Hindlimb muscle (tissue), 1 donor: ENCODE data around the gene USP12. TPM values are rescaled to one million over a fixed set of nuclear protein-coding genes. Genes with fewer than 3 reads are reported as not detected.

Source experiments
- DNase-seq: peaks from one replicate; pipeline ENCODE4 v3.0.0-alpha.2; 2013
- polyA plus RNA-seq: library from polyadenylated mRNA; unstranded; fragments of 120-200 nt; gene quantifications from one replicate; pipeline ENCODE4 v1.2.1, GENCODE V29; 2013; ENCODE audit not compliant: insufficient read length

USP12 gene
- polyA plus RNA-seq, 1 donor, result 21.9 TPM

DNA sequence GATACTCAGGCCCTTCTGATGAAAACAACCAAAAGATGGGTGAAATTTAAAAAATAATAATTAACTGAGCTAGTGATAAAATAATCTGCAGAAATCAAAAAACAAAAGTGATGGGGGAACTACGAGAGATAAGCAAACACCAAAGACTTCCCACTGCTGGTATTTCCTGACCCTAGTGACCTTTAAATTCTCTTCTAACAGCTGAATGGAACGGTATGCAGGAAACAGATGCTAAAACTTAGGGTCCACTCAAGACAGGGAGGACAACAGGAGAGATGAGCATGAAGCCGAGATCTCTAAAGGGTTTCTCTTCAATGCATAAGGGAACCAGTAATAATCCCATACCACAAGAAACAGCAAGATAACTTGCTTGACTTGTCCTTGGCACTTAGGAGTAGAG lies 50.8 kb downstream of the USP12 start:
- DNase-seq, result no peak

DNA sequence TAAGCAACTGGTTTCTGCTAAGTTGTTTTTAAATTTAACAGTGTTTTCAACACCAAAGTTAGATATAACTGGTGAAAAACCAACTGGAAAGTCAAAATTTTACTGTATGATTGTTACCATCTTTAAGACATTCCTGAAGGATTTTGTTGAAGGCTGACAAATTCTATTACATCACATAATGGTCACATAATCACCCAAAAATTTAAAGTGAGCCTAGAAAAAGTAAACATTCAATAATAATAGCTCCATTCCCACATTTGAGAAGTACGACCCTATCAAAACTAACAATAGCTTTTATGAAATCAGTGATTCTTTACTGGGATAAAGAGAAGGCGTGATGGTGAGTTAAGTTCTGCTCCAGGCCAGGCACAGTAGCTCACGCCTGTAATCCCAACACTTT lies 51.6 kb downstream of the USP12 start:
- no peak for DNase-seq

DNA sequence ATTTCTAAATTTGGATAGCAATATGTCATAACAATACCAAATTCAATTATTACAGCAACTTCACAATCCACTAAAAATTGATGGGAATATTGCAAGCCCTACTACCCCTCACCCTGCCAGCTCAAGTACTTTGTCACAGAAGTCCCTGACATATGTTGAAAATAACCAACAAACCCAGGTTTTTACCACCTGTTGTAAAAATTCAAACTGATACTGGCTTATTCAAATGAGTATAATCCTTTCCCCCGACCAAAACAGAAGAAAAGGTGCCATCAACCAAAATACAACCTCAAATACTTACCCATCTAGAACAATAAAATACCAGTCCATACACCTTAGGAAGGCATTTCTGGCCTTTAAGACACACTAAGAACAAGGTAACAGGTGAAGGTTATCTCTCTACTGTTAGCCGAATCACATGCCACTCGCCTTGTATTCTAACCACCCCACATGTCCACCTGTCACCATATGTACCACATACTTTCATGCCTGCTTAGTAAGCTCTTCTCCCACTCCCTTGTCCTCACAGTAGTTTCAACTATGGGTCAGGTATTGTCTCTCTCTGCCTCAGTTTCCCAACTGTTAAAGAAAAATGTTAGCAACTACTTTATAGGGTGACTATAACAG lies 53.1 kb downstream of the USP12 start:
- no peak for DNase-seq

DNA sequence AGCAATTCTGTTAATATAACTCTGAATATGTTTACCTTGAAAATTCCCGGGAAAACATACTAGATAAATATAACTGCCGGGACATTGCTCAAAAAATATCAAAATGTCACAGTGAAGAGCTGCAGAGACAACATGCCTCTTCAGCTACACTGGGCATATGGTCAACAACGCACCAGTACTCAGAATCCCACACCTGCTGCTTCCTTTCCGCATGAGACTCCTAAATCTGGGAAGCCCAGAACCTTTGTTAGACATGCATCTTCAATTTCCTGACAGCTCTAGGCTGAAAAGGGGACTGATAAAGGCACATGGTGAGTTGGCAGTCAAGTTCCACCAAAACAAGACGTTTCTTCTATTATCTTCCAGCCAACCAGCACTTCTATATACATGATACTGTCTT lies 53.7 kb downstream of the USP12 start:
- DNase-seq, result no peak

DNA sequence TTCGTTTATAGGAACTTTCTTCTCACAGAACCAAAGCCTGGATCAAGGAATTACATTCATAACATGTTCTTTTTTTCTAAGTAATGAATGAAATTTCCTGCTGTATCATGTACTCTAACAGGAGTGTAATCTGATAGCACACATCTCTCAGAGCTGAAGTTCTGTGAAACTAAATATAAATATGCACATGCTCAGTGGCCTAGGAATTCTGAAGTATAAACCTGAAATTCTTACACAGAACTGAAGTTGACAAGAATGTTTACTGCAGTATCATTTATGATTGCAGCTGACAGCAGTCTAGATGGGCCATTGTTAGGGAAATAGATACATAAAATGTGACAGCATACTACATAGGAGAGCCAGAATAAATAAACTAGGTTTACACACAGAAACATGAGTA lies 54.5 kb downstream of the USP12 start:
- no peak for DNase-seq

DNA sequence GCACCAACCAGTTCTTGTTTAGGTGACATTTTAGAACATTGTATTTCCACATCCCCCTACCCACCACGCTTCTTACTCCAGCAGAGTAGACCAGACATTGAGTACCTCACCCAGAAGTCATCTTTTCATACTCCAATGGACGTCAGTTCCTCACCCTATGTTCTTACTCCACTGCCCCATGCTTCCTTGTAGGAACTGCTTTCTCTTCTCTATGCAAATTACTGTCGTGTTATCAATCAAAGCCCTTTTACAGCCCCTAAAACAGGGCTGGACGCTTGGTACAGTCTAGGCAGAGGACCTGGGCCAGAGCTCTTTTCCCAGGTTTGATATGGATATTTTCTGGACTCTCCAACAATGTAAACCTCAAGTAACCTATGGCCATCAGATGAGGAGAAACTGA lies 58.2 kb downstream of the USP12 start:
- no peak for DNase-seq

DNA sequence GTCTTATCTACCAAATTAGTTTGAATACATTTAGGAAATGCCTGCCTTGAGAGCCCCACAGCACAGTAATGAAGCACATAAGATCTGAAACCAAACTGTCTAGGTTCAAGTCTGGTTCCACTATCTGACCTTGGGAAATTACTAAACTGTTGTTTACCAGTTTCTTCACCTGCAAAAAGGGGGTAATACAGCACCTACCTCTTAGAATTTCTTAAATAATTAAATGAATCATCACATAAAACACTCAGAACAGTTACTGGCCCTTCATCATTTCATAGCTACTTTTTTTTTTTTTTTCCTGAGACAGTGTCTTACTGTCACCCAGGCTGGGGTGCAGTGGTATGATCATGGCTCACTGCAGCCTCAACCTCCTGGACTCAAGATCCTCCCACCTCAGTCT lies 59.6 kb downstream of the USP12 start:
- no peak for DNase-seq

DNA sequence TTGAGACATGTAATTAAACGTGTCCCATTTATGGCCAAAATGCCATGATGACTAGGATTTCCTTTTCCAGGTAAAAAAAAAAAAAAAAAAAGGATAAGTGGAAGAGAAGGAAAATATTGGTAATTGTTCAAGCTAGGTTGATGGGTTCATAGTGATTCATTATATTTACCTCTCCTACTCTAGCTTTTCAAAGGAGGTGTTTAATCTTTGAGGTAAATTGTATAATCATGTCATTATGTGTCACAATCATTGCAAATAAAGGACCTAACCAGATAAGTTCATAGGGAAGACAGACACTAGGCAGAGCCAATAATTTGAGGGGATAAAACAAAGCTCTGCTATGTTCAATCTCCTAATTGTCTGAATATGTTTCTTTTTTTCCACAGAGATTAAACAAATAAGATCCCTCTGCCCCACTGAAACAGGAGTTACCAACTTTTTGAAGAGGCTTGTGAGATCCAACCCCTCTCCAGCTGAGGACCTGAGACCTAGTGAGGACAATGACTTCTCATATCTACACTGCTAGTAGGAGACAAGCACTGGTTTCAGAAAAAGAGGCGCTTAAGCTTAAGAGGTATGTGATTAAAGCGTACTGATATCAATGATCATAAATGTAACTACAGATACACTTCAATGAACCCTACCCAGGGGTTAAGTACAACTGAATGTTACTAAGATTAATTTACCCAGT lies 61.4 kb downstream of the USP12 start:
- no peak for DNase-seq

DNA sequence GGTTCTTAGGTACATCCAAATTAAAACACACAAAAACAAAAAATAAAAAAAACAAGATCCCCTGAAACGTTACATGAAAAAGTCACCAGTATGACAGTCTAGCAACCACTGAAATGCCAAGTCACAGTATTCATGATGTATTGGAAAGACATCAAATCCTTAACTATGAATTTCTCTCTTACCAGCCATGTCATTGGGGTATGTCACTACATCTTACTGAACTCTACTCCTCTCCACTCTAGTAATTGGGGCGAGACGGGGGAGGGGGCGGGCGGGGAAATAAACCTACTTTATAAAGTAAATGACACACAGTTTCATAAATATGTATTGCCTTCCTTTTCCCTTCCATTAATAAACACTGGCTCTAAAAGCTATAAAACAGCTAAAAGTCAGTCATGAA lies 65.5 kb downstream of the USP12 start:
- DNase-seq, result no peak

DNA sequence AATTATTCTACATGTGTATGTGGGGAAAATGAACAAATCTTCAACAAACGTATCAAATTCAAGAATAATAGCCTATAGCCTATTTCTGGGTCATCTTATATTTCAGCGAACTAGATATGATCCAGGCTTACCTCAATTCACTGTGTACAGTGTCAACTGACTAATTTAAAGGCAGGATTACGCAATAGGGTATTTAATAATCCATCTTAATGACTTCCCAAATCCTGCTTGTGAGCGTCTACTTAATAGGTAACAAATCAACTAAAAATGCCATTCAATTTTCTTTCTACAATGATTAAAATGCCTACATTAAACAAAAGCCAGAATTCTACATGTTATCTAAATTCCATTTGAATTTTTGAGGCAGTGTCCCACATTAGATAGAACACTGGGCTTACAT lies 67.0 kb downstream of the USP12 start:
- DNase-seq, result no peak

DNA sequence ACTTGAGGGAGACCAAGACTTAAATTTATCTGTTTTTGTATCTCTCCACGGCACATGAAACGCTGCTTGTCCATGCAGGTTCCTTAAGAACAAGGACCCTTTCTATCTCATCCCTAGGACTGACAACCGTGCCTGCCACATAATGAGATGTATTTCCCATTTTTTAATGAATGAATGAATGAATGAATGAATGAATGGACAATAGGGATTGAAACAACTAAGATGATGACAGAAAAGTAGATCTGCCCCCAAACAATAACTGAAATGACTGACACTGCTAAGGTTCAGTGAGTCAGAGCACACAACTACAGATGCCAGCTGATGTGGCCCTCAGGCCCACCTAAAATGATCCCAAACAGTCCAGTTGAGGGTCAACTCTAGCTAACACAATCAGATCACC lies 69.8 kb downstream of the USP12 start:
- no peak for DNase-seq

DNA sequence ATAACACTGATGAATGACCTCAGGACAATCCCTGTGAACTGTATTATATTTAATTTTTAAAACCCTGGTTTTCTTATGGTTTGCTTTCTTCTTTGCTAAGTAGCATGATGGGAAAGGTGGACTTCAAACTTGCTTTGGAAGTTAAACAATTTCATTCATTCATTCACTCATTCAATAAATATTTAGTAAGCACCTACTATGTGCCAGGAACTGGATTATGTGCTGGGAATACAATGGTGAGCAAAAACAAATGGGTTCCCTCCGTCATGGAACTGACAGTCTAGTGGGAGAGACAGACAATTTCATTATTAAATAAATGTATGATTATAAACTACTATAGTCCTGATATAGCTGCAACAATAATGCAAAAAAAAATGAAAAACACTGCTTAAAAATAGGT lies 70.3 kb downstream of the USP12 start:
- DNase-seq, result no peak

DNA sequence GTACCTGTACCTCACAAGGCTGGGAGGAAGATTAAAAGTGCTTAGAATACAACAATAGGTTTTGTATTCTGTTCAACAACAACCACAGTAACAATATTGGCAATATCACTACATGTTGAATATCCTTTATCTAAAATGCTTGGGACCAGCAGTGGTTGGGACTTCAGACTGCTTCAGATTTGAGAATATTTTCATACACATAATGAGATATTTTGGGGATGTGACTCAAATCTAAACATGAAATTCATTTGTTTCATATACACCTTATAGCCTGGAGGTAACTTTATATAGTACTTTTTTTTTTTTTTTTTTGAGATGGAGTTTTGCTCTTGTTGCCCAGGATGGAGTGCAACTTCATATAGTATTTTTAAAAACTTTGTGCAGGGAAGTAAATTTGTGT lies 73.9 kb downstream of the USP12 start:
- no peak for DNase-seq

DNA sequence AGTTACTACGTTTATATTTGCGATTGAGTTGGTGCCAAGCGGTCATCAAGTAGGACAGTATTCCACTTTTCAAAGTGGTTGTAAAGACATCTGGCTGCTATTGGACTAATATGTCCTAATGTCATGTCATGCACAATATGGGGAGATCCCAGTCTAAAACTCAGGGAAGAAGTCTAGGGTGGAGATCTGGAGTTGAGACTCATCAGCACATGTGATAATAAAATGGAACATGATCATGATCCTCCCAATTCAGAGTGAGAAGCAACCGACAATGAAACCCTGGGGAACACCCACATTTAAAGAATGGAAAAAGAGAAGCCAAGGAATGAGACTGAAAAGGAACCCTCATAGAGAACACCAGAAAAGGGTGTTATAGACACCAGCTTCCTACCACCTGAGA lies 80.2 kb downstream of the USP12 start:
- no peak for DNase-seq

DNA sequence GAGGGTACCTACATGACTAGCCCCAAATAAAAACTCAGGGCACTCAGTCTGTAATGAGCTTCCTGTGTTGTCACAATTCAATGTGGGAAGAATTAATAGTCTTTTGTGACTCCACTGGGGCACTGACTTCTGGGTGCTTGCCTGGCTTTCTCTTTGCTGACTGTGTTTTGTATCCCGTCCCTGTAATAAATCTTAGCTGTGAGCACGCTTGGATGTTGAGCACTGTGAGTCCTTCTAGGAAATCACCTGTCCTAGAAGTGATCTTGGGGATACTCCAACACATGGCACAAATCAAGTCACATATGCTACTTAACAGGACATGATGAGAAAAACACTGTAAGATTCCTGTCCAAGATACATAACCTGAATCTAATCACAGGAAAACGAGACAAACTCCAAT lies 83.0 kb downstream of the USP12 start:
- no peak for DNase-seq

DNA sequence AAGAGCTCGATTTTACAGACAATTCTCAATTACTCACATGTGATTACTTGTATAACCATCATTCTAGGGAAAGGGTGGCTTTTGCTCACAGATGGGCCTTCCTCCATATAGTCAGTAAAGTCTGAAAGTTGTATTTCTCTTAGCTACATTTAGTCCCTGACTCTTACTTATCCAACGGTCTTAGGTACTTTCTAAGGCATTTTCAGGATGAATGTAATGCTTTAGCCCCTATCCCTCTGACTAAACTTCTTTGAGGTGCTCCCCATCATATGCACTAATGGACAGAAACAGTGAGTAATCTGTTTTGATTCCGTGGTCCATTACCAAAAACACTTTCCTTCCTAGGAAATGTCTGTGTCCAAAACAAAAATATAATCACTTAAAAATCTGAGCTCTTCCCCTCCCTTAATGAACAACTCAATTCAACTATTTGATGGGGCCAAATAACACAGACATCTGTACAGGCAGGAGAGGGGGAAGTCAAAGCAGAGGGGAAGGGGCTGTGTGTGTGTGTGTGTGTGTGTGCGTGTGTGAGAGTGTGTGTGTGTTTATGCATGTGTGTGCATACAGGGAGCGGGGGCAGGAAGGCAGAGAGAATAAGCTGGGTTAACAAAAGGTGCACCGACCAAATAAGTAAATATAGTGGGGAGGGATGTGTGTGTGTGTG lies 84.9 kb downstream of the USP12 start:
- no peak for DNase-seq

DNA sequence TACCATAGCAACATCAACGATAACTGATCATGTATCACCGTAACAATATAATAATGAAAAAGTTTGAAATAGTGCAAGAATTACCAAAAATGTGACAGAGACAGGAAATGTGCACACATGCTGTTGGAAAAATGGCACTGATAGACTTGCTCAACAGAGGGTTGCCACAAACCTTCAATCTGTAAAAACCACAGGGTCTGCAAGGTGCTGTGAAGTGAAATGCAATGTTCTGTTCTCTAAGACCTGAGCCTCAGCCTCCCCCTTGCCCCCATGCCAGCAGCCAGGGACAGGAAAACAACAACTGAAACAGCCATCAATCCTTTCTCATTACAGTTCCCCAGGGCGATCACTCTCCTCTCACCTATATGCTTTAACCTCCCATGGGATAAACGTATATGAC lies 88.4 kb downstream of the USP12 start:
- DNase-seq, result no peak

DNA sequence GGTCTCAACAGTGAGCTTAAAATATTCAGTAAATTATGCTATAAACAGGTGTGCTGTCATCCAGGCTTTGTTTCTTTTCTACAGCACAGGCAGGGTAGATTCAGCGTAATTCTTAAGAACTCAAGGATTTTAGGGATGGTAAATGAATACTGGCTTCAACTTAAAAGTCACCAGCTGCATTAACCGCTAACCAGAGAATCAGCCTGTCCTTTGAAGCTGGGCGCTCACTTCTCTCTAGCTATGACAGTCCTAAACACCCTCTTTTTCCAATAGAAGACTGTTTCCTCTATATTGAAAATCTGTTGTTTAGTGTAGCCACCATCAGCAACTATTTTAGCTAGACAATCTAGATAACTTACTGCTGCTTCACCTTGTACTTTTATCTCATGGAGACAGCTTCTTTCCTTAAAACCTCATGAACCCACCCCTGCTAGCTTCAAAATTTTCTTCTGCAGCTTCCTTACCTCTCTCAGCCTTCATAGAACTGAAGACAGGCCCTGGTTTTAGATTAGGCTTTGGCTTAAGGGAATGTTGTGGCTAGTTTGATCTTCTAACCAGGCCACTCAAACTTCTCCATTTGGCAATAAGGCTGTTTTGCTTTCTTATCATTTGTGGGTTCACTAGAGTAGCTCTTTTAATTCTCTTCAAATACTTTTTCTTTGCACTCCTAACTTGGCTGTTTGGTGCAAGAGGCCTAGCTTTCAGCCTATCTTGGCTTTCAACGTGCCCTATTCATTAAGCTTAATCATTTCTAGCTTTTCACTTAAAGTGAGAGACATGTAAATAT lies 89.5 kb downstream of the USP12 start:
- DNase-seq, result no peak

DNA sequence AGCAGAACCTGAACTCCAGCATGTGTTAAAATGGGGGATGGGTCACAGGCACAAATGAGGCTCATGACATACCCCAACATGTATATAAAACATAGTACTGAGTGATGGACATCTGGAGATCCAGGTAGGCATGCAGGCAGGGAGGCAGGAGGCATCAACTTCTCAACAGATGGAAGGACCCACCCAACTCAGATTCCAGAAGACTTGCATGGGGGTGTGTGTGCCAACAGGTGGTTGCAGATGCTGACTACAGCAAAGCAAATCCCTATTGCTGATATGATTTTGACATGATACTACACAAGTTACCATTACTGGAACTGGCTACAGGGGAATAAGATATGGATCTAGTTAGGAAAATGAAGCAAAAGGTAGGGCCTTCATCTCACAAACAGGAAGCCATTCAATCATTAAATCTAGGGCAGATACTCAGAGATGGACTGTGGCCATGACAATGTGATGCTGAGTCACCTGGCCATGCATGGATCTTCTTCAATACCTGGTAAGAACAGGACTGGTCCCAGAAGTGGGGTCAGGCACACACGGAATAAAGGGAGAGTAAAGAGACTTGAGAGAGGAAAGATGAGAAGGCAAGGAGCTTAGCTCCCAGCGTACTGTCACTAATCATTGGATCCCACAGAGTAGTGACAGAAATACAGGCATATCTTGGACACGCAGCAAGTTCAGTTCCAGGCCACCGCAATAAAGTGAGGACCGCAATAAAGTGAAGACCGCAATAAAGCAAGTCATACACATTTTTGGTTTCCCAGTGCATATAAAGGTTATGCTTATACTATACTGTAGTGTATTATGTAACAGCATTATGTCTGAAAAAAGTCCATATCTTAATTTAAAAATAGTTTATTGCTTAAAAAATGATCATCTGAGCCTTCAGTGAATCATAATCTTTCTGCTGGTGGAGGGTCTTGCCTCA lies 91.3 kb downstream of the USP12 start:
- DNase-seq, result no peak

DNA sequence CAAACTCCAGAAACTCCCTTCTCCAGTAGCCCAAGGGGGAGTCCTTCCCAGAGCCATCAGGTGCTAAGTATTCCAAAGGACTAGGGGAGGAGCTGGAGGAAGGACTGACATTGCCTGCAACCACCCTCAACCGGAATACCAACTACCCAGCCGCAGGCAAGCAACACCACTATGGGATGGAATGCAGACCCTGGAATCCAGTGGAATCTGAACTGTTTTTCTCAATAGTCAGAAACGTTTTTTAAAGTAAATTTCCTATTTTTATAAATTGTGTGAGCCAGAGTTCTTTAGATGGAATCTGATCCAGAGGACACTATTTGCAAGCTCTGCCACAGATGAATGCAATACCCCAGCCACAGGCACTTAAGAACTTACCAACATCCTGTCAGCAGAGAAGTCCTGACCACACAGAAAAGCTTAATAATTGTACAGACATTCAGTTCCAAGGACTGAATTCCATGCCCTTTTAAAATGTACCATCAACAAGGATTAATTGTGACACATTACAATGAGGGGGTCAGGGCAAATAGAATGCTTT lies 92.1 kb downstream of the USP12 start:
- DNase-seq, result no peak

DNA sequence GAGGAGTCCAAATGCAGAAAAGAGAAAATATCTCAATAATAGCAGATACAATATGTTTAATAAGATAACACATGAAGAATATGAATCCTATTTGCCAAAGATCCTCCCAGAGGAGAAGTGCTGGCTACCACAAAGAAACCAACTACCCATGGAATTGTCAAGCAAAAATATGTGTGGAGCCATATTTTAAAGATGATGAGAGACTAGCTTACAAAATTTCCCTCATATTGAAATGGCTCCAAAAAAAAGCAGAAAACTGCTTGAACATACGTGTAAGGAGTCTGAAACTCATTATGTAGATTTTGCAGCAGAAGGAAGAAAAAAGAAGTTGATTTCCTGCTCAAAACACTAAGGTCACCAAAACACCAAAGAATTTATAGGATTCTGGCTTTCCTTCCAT lies 94.2 kb downstream of the USP12 start:
- DNase-seq, result no peak

DNA sequence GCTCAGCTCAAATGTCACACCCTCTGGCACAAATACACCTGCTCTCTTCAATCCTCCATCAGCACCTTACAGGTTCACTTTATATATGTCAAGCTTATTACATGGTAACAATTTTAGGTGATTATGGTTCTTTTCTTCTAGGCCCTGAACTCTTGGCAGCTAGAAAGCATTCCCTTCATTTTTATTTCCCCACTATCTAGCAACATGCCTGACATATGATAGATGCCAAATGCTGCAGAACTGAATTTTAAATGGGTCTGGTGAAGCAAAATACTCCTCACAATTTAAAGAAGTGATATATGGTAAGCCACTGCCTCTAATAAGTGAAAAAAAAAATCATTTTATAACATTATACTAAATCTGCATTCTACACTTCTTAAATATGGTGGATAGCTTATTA lies 95.2 kb downstream of the USP12 start:
- DNase-seq, result no peak
